GM13977 (cell line): Measurements from ENCODE around the gene ADH1B.

Source experiments
- DNase-seq: peaks from one replicate; pipeline ENCODE4 v3.0.0; 2012; ENCODE audit warnings: low spot score
- in situ Hi-C: fragments of 300-500 bp; cut with MboI; formaldehyde crosslinking; loops from one replicate; pipeline ENCODE4 v1.12.0; 2022; ENCODE audit warnings: low sequenced_read_pairs, low pct_unique_long_range_greater_than_20kb, mixed read lengths, inconsistent platforms; ENCODE audit not compliant: unreplicated experiment
- TF ChIP-seq, protein P1 (sequence below): IDR thresholded peaks from 2 replicates; pipeline ENCODE4 v1.5.1; 2012; ENCODE audit warnings: mild to moderate bottlenecking, control low read depth; ENCODE audit not compliant: insufficient read depth; ENCODE audit errors: extremely low read depth, missing control alignments

The ADH1B gene

GRCh38 chr4:99305638-99306400, 15.4 kb downstream of the ADH1B start:
- TF ChIP-seq, protein P1, sequence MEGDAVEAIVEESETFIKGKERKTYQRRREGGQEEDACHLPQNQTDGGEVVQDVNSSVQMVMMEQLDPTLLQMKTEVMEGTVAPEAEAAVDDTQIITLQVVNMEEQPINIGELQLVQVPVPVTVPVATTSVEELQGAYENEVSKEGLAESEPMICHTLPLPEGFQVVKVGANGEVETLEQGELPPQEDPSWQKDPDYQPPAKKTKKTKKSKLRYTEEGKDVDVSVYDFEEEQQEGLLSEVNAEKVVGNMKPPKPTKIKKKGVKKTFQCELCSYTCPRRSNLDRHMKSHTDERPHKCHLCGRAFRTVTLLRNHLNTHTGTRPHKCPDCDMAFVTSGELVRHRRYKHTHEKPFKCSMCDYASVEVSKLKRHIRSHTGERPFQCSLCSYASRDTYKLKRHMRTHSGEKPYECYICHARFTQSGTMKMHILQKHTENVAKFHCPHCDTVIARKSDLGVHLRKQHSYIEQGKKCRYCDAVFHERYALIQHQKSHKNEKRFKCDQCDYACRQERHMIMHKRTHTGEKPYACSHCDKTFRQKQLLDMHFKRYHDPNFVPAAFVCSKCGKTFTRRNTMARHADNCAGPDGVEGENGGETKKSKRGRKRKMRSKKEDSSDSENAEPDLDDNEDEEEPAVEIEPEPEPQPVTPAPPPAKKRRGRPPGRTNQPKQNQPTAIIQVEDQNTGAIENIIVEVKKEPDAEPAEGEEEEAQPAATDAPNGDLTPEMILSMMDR = no peak
- no peak for DNase-seq
- in situ Hi-C loops = no loop called here

GRCh38 chr4:99301376-99302164, 19.6 kb downstream of the ADH1B start:
- in situ Hi-C loops = no loop called here
- TF ChIP-seq, protein P1 = no peak
- DNase-seq = no peak

GRCh38 chr4:99300934-99301333, 20.3 kb downstream of the ADH1B start:
- no peak for DNase-seq
- TF ChIP-seq, protein P1 = no peak
- in situ Hi-C loops = no loop called here

- in situ Hi-C loops = no loop called here
- TF ChIP-seq, protein P1 = no peak
These were observed 27.8 kb downstream of the ADH1B start for GRCh38 chr4:99293357-99293756.

GRCh38 chr4:99290848-99291786, 30.1 kb downstream of the ADH1B start, which contains the start of gene ADH1A:
Gene ADH1A, minus strand, starts transcription at chr4:99290985. Its CDS starts 71 bp downstream, at chr4:99290914.
- in situ Hi-C loops = no loop called here
- TF ChIP-seq, protein P1 = no peak
- DNase-seq = no peak

More at GRCh38 chr4:99293357-99293756, 27.8 kb downstream of the ADH1B start:
- no peak for DNase-seq

GRCh38 chr4:99285387-99285786, 35.8 kb downstream of the ADH1B start:
- in situ Hi-C loops = no loop called here
- TF ChIP-seq, protein P1 = no peak
- no peak for DNase-seq
